Endothelial cell of umbilical vein (primary cell): ENCODE results near the gene HIVEP3. TPM values are rescaled to one million over a fixed set of nuclear protein-coding genes. Genes with fewer than 3 reads are reported as not detected.

Experiments
- BruUV-seq: library from RNA; stranded (reverse); fragments of 400-500 nt; replicated peaks from 2 replicates; lab custom pipeline; 2021; lab: Mats Ljungman, UMichigan
- CTCF ChIA-PET: fragments of 300-600, 350-600 bp; sonication (Branson Sonifier 250); formaldehyde crosslinking; loops from one replicate; lab custom pipeline; 2021; ENCODE audit warnings: antibody characterized with exemption, inconsistent platforms; lab: Charles Lee
- POLR2A ChIA-PET: fragments of 300-600, 350-600 bp; sonication (Branson Sonifier 250); formaldehyde crosslinking; loops from one replicate; lab custom pipeline; 2021; ENCODE audit warnings: antibody characterized with exemption, inconsistent platforms; lab: Charles Lee
- DNase-seq: peaks from one replicate; pipeline ENCODE4 v3.0.0-alpha.2; 2011; ENCODE audit warnings: low read depth, low spot score
- FAIRE-seq: peaks from 2 replicates; lab custom pipeline; 2011; peaks lifted over from hg19 to GRCh38; lab: Jason Lieb, UNC
- H2AFZ ChIP-seq: 2 replicates; pipeline ENCODE4 v1.6.0; 2012; ENCODE audit warnings: low read depth, low read length, control low read depth, inconsistent platforms
- H3K27ac ChIP-seq: 2 replicates; pipeline ENCODE4 v1.5.1; 2011; ENCODE audit warnings: low read depth, mild to moderate bottlenecking, control low read depth, low read length, moderate library complexity; ENCODE audit not compliant: insufficient read depth
- H3K27me3 ChIP-seq, 2 experiments: 2 replicates each; pipeline versions ENCODE4 v1.6.0 to v1.6.1; 2011; ENCODE audit warnings: low read length in 2 of 2, mixed read lengths in 1 of 2; ENCODE audit not compliant: control insufficient read depth in 2 of 2, insufficient read depth in 2 of 2
- H3K36me3 ChIP-seq, 2 experiments: 2 replicates in 1 of 2; 3 replicates in 1 of 2; pipeline ENCODE4 v1.5.1; 2011; ENCODE audit warnings: low read length in 2 of 2, mild to moderate bottlenecking in 1 of 2, moderate library complexity in 1 of 2; ENCODE audit not compliant: control insufficient read depth in 2 of 2, insufficient read depth in 2 of 2; ENCODE audit errors: extremely low read depth in 1 of 2
- H3K4me1 ChIP-seq: 3 replicates; pipeline ENCODE4 v1.5.1; 2011; ENCODE audit warnings: mild to moderate bottlenecking, low read length; ENCODE audit not compliant: control insufficient read depth, insufficient read depth; ENCODE audit errors: extremely low read depth
- H3K4me2 ChIP-seq: 2 replicates; pipeline ENCODE4 v1.6.1; 2011; ENCODE audit warnings: low read length, control low read depth, mixed read lengths; ENCODE audit not compliant: insufficient read depth
- H3K4me3 ChIP-seq, 3 experiments: fragments of 200-600 bp in 1 of 3; sonication (generic), shearing (Covaris generic) in 1 of 3; replicated peaks in 1 of 3; 2 replicates each; pipeline ENCODE4 v1.5.1; 2011 to 2016; ENCODE audit warnings: control low read depth in 3 of 3, low read length in 3 of 3, mild to moderate bottlenecking in 2 of 3, inconsistent platforms in 1 of 3, low read depth in 1 of 3, moderate library complexity in 1 of 3; ENCODE audit not compliant: insufficient read depth in 1 of 3
- H3K79me2 ChIP-seq: 2 replicates; pipeline ENCODE4 v1.6.0; 2012; ENCODE audit warnings: low read length, inconsistent platforms; ENCODE audit not compliant: control insufficient read depth, insufficient read depth
- H3K9ac ChIP-seq: replicated peaks from 2 replicates; pipeline ENCODE3; 2011; ENCODE audit warnings: low read length, control low read depth; ENCODE audit not compliant: insufficient read depth; ENCODE audit errors: extremely low read depth
- H3K9me1 ChIP-seq: replicated peaks from 3 replicates; pipeline ENCODE4 v1.6.0; 2011; ENCODE audit warnings: mild to moderate bottlenecking, low read length; ENCODE audit not compliant: control insufficient read depth, insufficient read depth; ENCODE audit errors: extremely low read depth
- H3K9me3 ChIP-seq: replicated peaks from 2 replicates; pipeline ENCODE4 v1.5.1; 2012; ENCODE audit warnings: low read length, inconsistent platforms; ENCODE audit not compliant: control insufficient read depth, insufficient read depth
- H4K20me1 ChIP-seq: replicated peaks from 2 replicates; pipeline ENCODE3; 2011; ENCODE audit warnings: mild to moderate bottlenecking, low read length; ENCODE audit not compliant: control insufficient read depth, insufficient read depth; ENCODE audit errors: extremely low read depth
- CTCF ChIP-seq, 2 donors: IDR thresholded peaks; 1 replicate in 1 of 2; 2 replicates in 1 of 2; pipeline ENCODE4 v1.5.1; 2011; ENCODE audit warnings: low read length in 2 of 2, mild to moderate bottlenecking in 2 of 2, moderate library complexity in 2 of 2, control low read depth in 1 of 2, inconsistent platforms in 1 of 2, low read depth in 1 of 2; ENCODE audit not compliant: insufficient read depth in 1 of 2; ENCODE audit errors: extremely low read depth in 1 of 2
- EZH2 ChIP-seq: IDR thresholded peaks from 2 replicates; pipeline ENCODE4 v1.6.1; 2012; ENCODE audit warnings: borderline replicate concordance, low read depth, mild to moderate bottlenecking, moderate library complexity, low read length, inconsistent platforms; ENCODE audit not compliant: severe bottlenecking
- FOS ChIP-seq: IDR thresholded peaks from 2 replicates; pipeline ENCODE4 v1.6.1; 2011; ENCODE audit warnings: mild to moderate bottlenecking, low read length, moderate library complexity, borderline replicate concordance; ENCODE audit not compliant: insufficient read depth
- GATA2 ChIP-seq: IDR thresholded peaks from 2 replicates; pipeline ENCODE4 v1.7.0; 2011; ENCODE audit warnings: low read depth, mild to moderate bottlenecking, moderate library complexity, mixed read lengths, low read length; ENCODE audit not compliant: insufficient read length, insufficient read depth
- JUN ChIP-seq: IDR thresholded peaks from 2 replicates; pipeline ENCODE4 v1.6.1; 2011; ENCODE audit warnings: borderline replicate concordance, low read depth; ENCODE audit not compliant: insufficient read length, insufficient read depth
- MAX ChIP-seq: IDR thresholded peaks from 2 replicates; pipeline ENCODE4 v1.6.1; 2011; ENCODE audit not compliant: insufficient read depth, insufficient read length
- MYC ChIP-seq: IDR thresholded peaks from one replicate; pipeline ENCODE4 v1.6.1; 2011; ENCODE audit warnings: mild to moderate bottlenecking, low read depth, low read length
- POLR2A ChIP-seq: IDR thresholded peaks from 2 replicates; pipeline ENCODE4 v1.6.1; 2012; ENCODE audit warnings: low read depth, mild to moderate bottlenecking, control low read depth, low read length
- POLR2AphosphoS5 ChIP-seq: IDR thresholded peaks from 2 replicates; pipeline ENCODE4 v1.6.1; 2012; ENCODE audit warnings: low read depth, mild to moderate bottlenecking, control low read depth, low read length, moderate library complexity; ENCODE audit not compliant: insufficient read depth
- dilution Hi-C: fragments of 300-500 bp; cut with MboI; formaldehyde crosslinking; loops from one replicate; pipeline ENCODE4 v1.15.0; 2019; ENCODE audit warnings: low sequenced_read_pairs; ENCODE audit not compliant: extremely low pct_ligation_motif_present
- intact Hi-C: fragments of 100-400 bp; cut with micrococcal nuclease; formaldehyde crosslinking; loops from one replicate; pipeline ENCODE4 v1.10.0; 2022
- polyA plus RNA-seq, 4 experiments: library from polyadenylated mRNA; depleted of rRNA in 3 of 4; stranded (reverse) in 3 of 4; unstranded in 1 of 4; fragments of >200 nt; gene quantifications; 2 replicates each; pipeline versions ENCODE4 v1.2.1 to v1.2.3, GENCODE V29; 2011 to 2012; ENCODE audit warnings: missing spikeins in 1 of 4
- total RNA-seq: library from RNA; stranded (reverse); gene quantifications from 2 replicates; pipeline ENCODE4 v1.2.3, GENCODE V29; 2021

HIVEP3 gene
- total and polyA plus RNA-seq, 2 donors (not counting 3 experiments of a cell fraction or from before 2014, with no cell fraction given), result 3.4 to 4.0 TPM

GRCh38 chr1:41509270-41509671 lies 409.5 kb downstream of the HIVEP3 start:
- BruUV-seq, result no TSS peak
- H3K4me2 ChIP-seq, result no peak overlapping the region
- DNase-seq (no peak), FAIRE-seq (no peak)
- no peaks in the 10 kb centered on the region for H3K9me3 ChIP-seq
- H3K9ac ChIP-seq, result no peak overlapping the region
- no peak overlapping the region for H3K4me3 ChIP-seq
- H4K20me1 ChIP-seq, result no peaks in the 10 kb centered on the region
- ChIA-PET CTCF (interaction anchor here (1.3 kb wide), 2 partner anchors 10 to 25 kb away, joined by 3 read pairs; partner anchors contain the start of gene EDN2), POLR2A (no interaction called here)
- dilution Hi-C loops (no loop called here), intact Hi-C loops (no loop called here)
- no peaks in the 10 kb centered on the region for H3K9me1 ChIP-seq
- TF ChIP-seq MAX, result no peak
- no peak for TF ChIP-seq POLR2AphosphoS5
- TF ChIP-seq MYC, result no peak
- no peak for TF ChIP-seq CTCF (IDR thresholded peaks at IDR 0.05; ENCODE audit: extremely low read depth in 1 of 2, insufficient read depth in 1 of 2, low read depth in 1 of 2, low read length in 2 of 2)
- TF ChIP-seq EZH2, result no peak
- no peaks in the 10 kb centered on the region for H3K79me2 ChIP-seq
- no peak overlapping the region for H2AFZ ChIP-seq
- no peak overlapping the region for H3K27ac ChIP-seq
- H3K27me3 ChIP-seq, result no peaks in the 10 kb centered on the region
- H3K36me3 ChIP-seq, result no peaks in the 10 kb centered on the region
- no peaks in the 10 kb centered on the region for H3K4me1 ChIP-seq

DNA sequence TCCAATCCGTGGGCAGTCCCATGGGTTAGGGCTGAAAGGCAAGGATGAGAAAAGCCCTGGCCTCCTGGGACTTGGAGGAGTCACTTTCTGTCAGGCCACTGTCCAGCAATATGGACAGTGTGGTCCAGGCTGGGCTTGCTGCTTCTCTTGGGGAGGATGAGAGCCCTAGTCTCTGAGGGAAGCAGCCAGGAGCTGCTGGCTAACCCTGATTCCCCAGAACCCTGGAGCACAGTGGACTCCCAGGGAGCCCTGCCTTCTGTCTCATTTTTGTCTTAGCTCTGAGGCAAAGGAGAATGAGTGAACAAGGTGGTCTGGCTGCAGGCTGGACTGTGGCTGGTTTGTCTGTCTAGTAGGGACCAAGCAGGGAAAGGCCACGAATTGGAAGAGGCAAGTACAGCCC lies 410.4 kb downstream of the HIVEP3 start:
- Histone ChIP-seq H3K9me3 (no peaks in the 10 kb centered on the region), H3K9me1 (no peaks in the 10 kb centered on the region), H3K4me2 (no peak overlapping the region), H2AFZ (no peak overlapping the region), H3K79me2 (no peaks in the 10 kb centered on the region), H3K4me1 (no peaks in the 10 kb centered on the region), H3K36me3 (no peaks in the 10 kb centered on the region), H3K27ac (no peak overlapping the region), H3K9ac (no peak overlapping the region), H3K27me3 (no peaks in the 10 kb centered on the region), H4K20me1 (no peaks in the 10 kb centered on the region), H3K4me3 (no peak overlapping the region)
- intact Hi-C loops (no loop called here), dilution Hi-C loops (no loop called here)
- ChIA-PET CTCF (interaction anchor here (1.3 to 2.1 kb wide), 3 partner anchors 8 to 24 kb away, joined by 3 to 9 read pairs (median 3); partner anchors contain the start of gene EDN2), POLR2A (no interaction called here)
- TF ChIP-seq POLR2AphosphoS5 (no peak), EZH2 (no peak), FOS (no peak), GATA2 (no peak), MAX (no peak), JUN (no peak), POLR2A (no peak)
- DNase-seq (no peak), FAIRE-seq (no peak)
- no TSS peak for BruUV-seq
